ENCODE results near the gene ELOVL2.

- TF ChIP-seq CTCF (conservative IDR thresholded peaks at IDR 0.05; ENCODE audit: low read length), result no peak
- no peak for TF ChIP-seq EZH2phosphoT487 (IDR thresholded peaks at IDR 0.05; ENCODE audit: borderline replicate concordance, low read depth, low read length)
Observed at GRCh38 chr6:10991115-10991514, 53.0 kb downstream of the ELOVL2 start.

All from OCI-LY7 (cell line).